Heart left ventricle (tissue), 13 donors: ENCODE data around the gene MEG3.

Experiments
- POLR2A ChIP-seq, 2 donors: fragments of 450-650 bp; IDR thresholded peaks; one replicate each; pipeline ENCODE4 v1.6.1; 2017; ENCODE audit warnings: antibody characterized with exemption in 2 of 2, mild to moderate bottlenecking in 2 of 2, moderate library complexity in 2 of 2
- TF ChIP-seq, protein P1 (sequence below), 12 donors: fragments of 200-600 bp; sonication (generic) in 4 of 12; IDR thresholded peaks; one replicate each; pipeline versions ENCODE4 v1.5.0 to v1.8.0; 2018 to 2022; ENCODE audit warnings: antibody characterized with exemption in 12 of 12, mild to moderate bottlenecking in 5 of 12
- donor health status: ischemic (EF 13 %, LVEDD 7.1; RV severe dilation, severe dysfunction).
- donor health status: DM: no; HTN: yes; CAD: no.
- donor health status: DM: no; HTN: no; CAD: no.
- donor health status: ischemic (EF 25% LVEDD 6.9; RV normal size, moderate dysfunction).
- donor health status: ischemic (EF 25% LVEDD 5.7; RV mildly dilated, moderate dysfunction).
- donor health status: ischemic (EF 35%, LVEDD 5.7; RV mildly dilated, moderate dysfunction).
- donor health status: nonischemic (EF 11% LVEDD 7.7; RV severe dilation, severe dysfunction).
- donor health status: DM: yes; HTN: yes; CAD: no.
- donor health status: PGD.
- donor health status: ischemic (EF 29% LVEDD 5.4; RV normal size, mild dysfunction).
- donor health status: nonischemic (EF 23%, LVEDD 6.1; RV moderate dilation, normal function).

DNA sequence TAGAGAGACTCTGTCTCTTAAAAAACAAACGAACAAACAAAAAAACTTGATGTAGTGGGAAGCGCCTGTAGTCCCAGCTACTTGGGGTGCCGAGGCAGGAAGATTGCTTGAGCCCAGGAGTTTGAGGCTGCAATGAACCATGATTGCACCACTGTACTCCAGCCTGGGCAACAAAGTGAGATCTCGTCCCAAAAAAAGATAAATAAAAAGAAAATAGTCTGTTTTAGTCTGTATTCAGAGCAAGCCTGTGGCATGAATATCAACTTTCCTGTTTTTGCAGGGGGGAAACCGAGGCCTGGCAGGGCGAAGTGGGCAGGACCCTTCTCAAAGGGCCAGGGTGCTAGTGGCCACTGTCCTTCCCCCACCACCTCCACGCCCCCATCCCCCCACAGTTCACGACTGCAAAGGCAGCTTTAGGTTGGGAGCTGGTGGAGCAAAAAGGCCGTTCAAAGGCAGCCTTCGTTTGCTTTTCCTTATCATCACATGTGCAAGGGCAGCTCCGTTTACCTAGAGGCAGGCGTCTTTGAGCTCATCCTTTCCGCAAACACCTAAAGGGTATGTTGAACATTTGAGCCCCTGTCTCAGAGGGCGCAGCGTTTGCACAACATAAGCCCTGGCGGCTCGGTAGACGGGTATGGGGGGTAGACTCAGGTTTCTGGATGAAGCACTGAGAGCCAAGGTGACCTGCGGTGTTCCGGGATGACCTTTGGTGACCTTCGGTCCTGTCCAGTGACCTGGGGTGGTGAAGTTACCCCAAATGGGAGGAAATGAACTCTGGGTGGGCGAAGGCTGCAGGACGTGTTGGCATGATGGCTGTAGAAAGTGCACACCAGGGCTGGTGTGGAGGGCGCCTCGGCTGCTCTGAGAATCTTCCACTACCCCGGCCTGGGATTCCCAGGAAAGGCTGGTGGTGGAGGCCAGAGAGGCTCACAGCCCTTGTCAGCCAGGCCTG is 8.7 kb upstream of the MEG3 start:
- TF ChIP-seq, protein P1, sequence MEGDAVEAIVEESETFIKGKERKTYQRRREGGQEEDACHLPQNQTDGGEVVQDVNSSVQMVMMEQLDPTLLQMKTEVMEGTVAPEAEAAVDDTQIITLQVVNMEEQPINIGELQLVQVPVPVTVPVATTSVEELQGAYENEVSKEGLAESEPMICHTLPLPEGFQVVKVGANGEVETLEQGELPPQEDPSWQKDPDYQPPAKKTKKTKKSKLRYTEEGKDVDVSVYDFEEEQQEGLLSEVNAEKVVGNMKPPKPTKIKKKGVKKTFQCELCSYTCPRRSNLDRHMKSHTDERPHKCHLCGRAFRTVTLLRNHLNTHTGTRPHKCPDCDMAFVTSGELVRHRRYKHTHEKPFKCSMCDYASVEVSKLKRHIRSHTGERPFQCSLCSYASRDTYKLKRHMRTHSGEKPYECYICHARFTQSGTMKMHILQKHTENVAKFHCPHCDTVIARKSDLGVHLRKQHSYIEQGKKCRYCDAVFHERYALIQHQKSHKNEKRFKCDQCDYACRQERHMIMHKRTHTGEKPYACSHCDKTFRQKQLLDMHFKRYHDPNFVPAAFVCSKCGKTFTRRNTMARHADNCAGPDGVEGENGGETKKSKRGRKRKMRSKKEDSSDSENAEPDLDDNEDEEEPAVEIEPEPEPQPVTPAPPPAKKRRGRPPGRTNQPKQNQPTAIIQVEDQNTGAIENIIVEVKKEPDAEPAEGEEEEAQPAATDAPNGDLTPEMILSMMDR (IDR thresholded peaks at IDR 0.05) = no peak
- no peak for TF ChIP-seq POLR2A (IDR thresholded peaks at IDR 0.05)
